SU-DHL-6 (cell line): ENCODE data around the gene CD96.

ENCODE experiments used
- H2AFZ ChIP-seq: fragments of 200-600 bp; sonication (generic); 2 replicates; pipeline ENCODE4 v1.6.1; 2014; ENCODE audit warnings: low read depth, mild to moderate bottlenecking, moderate library complexity, mixed read lengths, antibody characterized with exemption, low read length; ENCODE audit not compliant: severe bottlenecking
- H3F3A ChIP-seq: fragments of 200-600 bp; shearing (Covaris generic); 2 replicates; pipeline ENCODE4 v1.6.0; 2016; ENCODE audit warnings: antibody characterized with exemption, mild to moderate bottlenecking; ENCODE audit not compliant: insufficient read depth
- H3K27ac ChIP-seq: fragments of 200-600 bp; sonication (generic); 2 replicates; pipeline ENCODE4 v1.5.1; 2016; ENCODE audit warnings: low read depth, mild to moderate bottlenecking, low read length, moderate library complexity, mixed read lengths
- H3K27me3 ChIP-seq: fragments of 200-600 bp; sonication (generic), shearing (Covaris generic); 2 replicates; pipeline ENCODE4 v1.6.0; 2014; ENCODE audit warnings: mild to moderate bottlenecking, low read length
- H3K36me3 ChIP-seq: fragments of 200-600 bp; sonication (generic); 2 replicates; pipeline ENCODE4 v1.6.1; 2014; ENCODE audit warnings: mild to moderate bottlenecking, low read length, mixed read lengths
- H3K4me2 ChIP-seq: fragments of 300-600, 200-600 bp; shearing (Covaris generic), sonication (generic); 2 replicates; pipeline ENCODE4 v1.6.0; 2014; ENCODE audit warnings: low read length, low read depth, mild to moderate bottlenecking; ENCODE audit not compliant: poor library complexity, severe bottlenecking
- H3K4me3 ChIP-seq: fragments of 200-600 bp; sonication (generic); 2 replicates; pipeline ENCODE4 v1.5.1; 2014; ENCODE audit warnings: antibody characterized with exemption, low read length, mild to moderate bottlenecking, mixed read lengths; ENCODE audit not compliant: insufficient read depth, poor library complexity, severe bottlenecking
- H3K79me2 ChIP-seq: fragments of 200-600 bp; sonication (generic); 2 replicates; pipeline ENCODE4 v1.6.1; 2014; ENCODE audit warnings: mild to moderate bottlenecking, low read length, moderate library complexity; ENCODE audit not compliant: insufficient read depth
- H3K9ac ChIP-seq: fragments of 200-600 bp; sonication (generic); 2 replicates; pipeline ENCODE4 v1.7.0; 2014; ENCODE audit warnings: mild to moderate bottlenecking, low read length
- H3K9me2 ChIP-seq: fragments of 200-600 bp; sonication (generic); replicated peaks from 2 replicates; pipeline ENCODE4 v1.6.1; 2014; ENCODE audit warnings: low read length; ENCODE audit not compliant: insufficient read depth
- H3K9me3 ChIP-seq: fragments of 200-600 bp; sonication (generic); 2 replicates; pipeline ENCODE4 v1.6.1; 2014; ENCODE audit warnings: low read length, mixed read lengths; ENCODE audit not compliant: insufficient read depth
- H4K20me1 ChIP-seq: fragments of 200-600 bp; sonication (generic); 2 replicates; pipeline ENCODE4 v1.6.1; 2014; ENCODE audit warnings: low read depth, mild to moderate bottlenecking, antibody characterized with exemption, low read length, moderate library complexity, mixed read lengths
- EZH2phosphoT487 ChIP-seq: fragments of 200-600 bp; sonication (generic), shearing (Covaris generic); conservative IDR thresholded peaks from 2 replicates; pipeline ENCODE4 v1.6.1; 2018; ENCODE audit warnings: mild to moderate bottlenecking, antibody characterized with exemption, low read length, moderate library complexity, mixed read lengths
- TF ChIP-seq, protein P1 (sequence below): fragments of 200-600 bp; sonication (generic); IDR thresholded peaks from one replicate; pipeline ENCODE4 v1.5.1; 2017; ENCODE audit warnings: antibody characterized with exemption, mild to moderate bottlenecking, low read length, moderate library complexity; ENCODE audit not compliant: insufficient read depth, poor library complexity, severe bottlenecking

The CD96 gene

DNA sequence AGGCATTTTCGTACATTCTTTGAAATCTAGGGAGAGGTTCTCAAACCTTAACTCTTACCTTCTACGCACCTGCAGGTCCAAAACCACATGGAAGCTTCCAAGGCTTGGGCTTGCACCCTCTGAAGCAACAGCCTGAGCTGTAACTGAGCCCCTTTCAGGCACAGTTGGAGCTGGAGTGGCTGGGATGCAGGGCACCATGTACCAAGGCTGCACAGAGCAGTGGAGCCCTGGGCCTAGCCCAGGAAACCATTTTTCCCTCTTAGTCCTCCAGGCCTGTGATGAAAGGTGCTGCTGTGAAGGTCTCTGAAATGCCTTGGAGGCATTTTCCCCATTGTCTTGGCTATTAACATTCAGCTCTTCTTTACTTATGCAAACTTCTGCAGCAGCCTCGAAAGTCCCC lies 120.0 kb downstream of the CD96 start:
- no peaks in the 10 kb centered on the region for H3F3A ChIP-seq

GRCh38 chr3:111662907-111663306 lies 120.9 kb downstream of the CD96 start:
- Histone ChIP-seq H3K36me3 (no peaks in the 10 kb centered on the region), H3K4me3 (no peak overlapping the region), H3F3A (no peaks in the 10 kb centered on the region), H3K27me3 (no peaks in the 10 kb centered on the region), H3K4me2 (no peak overlapping the region), H3K9me2 (no peaks in the 10 kb centered on the region), H3K9me3 (peaks cover 15% of the 10 kb centered on the region; the same call in 1 of the 2 replicates), H3K27ac (no peak overlapping the region), H4K20me1 (no peaks in the 10 kb centered on the region), H3K79me2 (no peaks in the 10 kb centered on the region), H2AFZ (no peak overlapping the region), H3K9ac (no peak overlapping the region)
- TF ChIP-seq, protein P1, sequence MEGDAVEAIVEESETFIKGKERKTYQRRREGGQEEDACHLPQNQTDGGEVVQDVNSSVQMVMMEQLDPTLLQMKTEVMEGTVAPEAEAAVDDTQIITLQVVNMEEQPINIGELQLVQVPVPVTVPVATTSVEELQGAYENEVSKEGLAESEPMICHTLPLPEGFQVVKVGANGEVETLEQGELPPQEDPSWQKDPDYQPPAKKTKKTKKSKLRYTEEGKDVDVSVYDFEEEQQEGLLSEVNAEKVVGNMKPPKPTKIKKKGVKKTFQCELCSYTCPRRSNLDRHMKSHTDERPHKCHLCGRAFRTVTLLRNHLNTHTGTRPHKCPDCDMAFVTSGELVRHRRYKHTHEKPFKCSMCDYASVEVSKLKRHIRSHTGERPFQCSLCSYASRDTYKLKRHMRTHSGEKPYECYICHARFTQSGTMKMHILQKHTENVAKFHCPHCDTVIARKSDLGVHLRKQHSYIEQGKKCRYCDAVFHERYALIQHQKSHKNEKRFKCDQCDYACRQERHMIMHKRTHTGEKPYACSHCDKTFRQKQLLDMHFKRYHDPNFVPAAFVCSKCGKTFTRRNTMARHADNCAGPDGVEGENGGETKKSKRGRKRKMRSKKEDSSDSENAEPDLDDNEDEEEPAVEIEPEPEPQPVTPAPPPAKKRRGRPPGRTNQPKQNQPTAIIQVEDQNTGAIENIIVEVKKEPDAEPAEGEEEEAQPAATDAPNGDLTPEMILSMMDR, result no peak
- TF ChIP-seq EZH2phosphoT487, result no peak

More for the DNA sequence above, 120.0 kb downstream of the CD96 start:
- H3K4me2 ChIP-seq, result no peak overlapping the region
- no peak overlapping the region for H3K27ac ChIP-seq
- TF ChIP-seq EZH2phosphoT487, result no peak
- TF ChIP-seq, protein P1, result no peak
- H4K20me1 ChIP-seq, result no peaks in the 10 kb centered on the region
- no peaks in the 10 kb centered on the region for H3K36me3 ChIP-seq
- H3K4me3 ChIP-seq, result no peak overlapping the region
- H3K9me2 ChIP-seq, result no peaks in the 10 kb centered on the region
- peaks cover 15% of the 10 kb centered on the region; the same call in 1 of the 2 replicates for H3K9me3 ChIP-seq
- no peaks in the 10 kb centered on the region for H3K27me3 ChIP-seq
- H3K79me2 ChIP-seq, result no peaks in the 10 kb centered on the region
- H2AFZ ChIP-seq, result no peak overlapping the region
- H3K9ac ChIP-seq, result no peak overlapping the region

GRCh38 chr3:111666041-111666735 lies 124.2 kb downstream of the CD96 start:
- no peak overlapping the region for H3K4me3 ChIP-seq
- no peaks in the 10 kb centered on the region for H3F3A ChIP-seq
- no peak overlapping the region for H3K9ac ChIP-seq
- H3K27me3 ChIP-seq, result no peaks in the 10 kb centered on the region
- H2AFZ ChIP-seq, result no peak overlapping the region
- H3K36me3 ChIP-seq, result no peaks in the 10 kb centered on the region
- peaks cover 15% of the 10 kb centered on the region; the same call in 1 of the 2 replicates for H3K9me3 ChIP-seq
- no peaks in the 10 kb centered on the region for H4K20me1 ChIP-seq
- H3K4me2 ChIP-seq, result no peak overlapping the region
- H3K79me2 ChIP-seq, result no peaks in the 10 kb centered on the region
- H3K9me2 ChIP-seq, result no peaks in the 10 kb centered on the region
- no peak for TF ChIP-seq EZH2phosphoT487
- TF ChIP-seq, protein P1, result no peak
- H3K27ac ChIP-seq, result no peak overlapping the region
